HCT116 (cell line): Measurements from ENCODE around the gene TMEM182. TPM values are rescaled to one million over a fixed set of nuclear protein-coding genes. Genes with fewer than 3 reads are reported as not detected.

Experiments used
- ATAC-seq: fragments of 200-7000 bp; cut with Tn5 transposase; 2 replicates; pipeline ENCODE4 v1.9.1; 2020; ENCODE audit warnings: mild to moderate bottlenecking, moderate library complexity
- BruUV-seq: library from RNA; stranded (reverse); fragments of 400-500 nt; replicated peaks from 2 replicates; lab custom pipeline; 2021; lab: Mats Ljungman, UMichigan
- CTCF ChIA-PET: fragments of 300-600 bp; sonication (Branson Sonifier 250); formaldehyde crosslinking; loops from one replicate; lab custom pipeline; 2021; ENCODE audit warnings: antibody characterized with exemption; lab: Charles Lee
- POLR2A ChIA-PET: fragments of 300-600, 350-600 bp; sonication (Branson Sonifier 250); formaldehyde crosslinking; loops from one replicate; lab custom pipeline; 2021; ENCODE audit warnings: antibody characterized with exemption; lab: Charles Lee
- RAD21 ChIA-PET, 2 experiments: fragments of 300-600 bp; sonication (Branson Sonifier 250); formaldehyde crosslinking; loops; one replicate each; lab custom pipeline; 2023; ENCODE audit warnings: low total read pairs in 2 of 2; ENCODE audit not compliant: uncharacterized antibody in 2 of 2, unreplicated experiment in 2 of 2, low non-redundant PET in 1 of 2; lab: Charles Lee
- DNase-seq: peaks from one replicate; pipeline ENCODE4 v3.0.0-alpha.2; 2010; ENCODE audit warnings: low read depth, low spot score
- H2AFZ ChIP-seq: fragments of 200-600 bp; shearing (Covaris generic), sonication (generic); 2 replicates; pipeline ENCODE4 v1.6.1; 2017; ENCODE audit warnings: low read depth, mixed run types, mixed read lengths, antibody characterized with exemption, low read length; ENCODE audit not compliant: poor library complexity, severe bottlenecking
- H3K27ac ChIP-seq: 2 replicates; pipeline ENCODE4 v1.5.1; 2012; ENCODE audit warnings: low read depth, low read length
- H3K27me3 ChIP-seq: fragments of 200-600 bp; sonication (generic); 2 replicates; pipeline ENCODE4 v1.6.1; 2016; ENCODE audit warnings: mixed run types, low read length, mixed read lengths; ENCODE audit not compliant: insufficient read depth
- H3K36me3 ChIP-seq, 2 experiments: fragments of 200-500 bp in 1 of 2; fragments of 200-600 bp in 1 of 2; sonication (Bioruptor generic) in 1 of 2; sonication (generic) in 1 of 2; 2 replicates each; pipeline versions ENCODE4 v1.5.1 to v1.6.1; 2014 to 2016; ENCODE audit warnings: low read length in 2 of 2, inconsistent platforms in 1 of 2, mixed read lengths in 1 of 2, mixed run types in 1 of 2; ENCODE audit not compliant: insufficient read depth in 2 of 2, control insufficient read depth in 1 of 2
- H3K4me1 ChIP-seq, 2 experiments: fragments of 200-600 bp in 1 of 2; sonication (generic) in 1 of 2; 2 replicates each; pipeline versions ENCODE4 v1.5.1 to v1.6.1; 2012 to 2017; ENCODE audit warnings: low read length in 2 of 2, inconsistent platforms in 1 of 2, mild to moderate bottlenecking in 1 of 2, mixed read lengths in 1 of 2, mixed run types in 1 of 2, moderate library complexity in 1 of 2; ENCODE audit not compliant: insufficient read depth in 2 of 2, control insufficient read depth in 1 of 2
- H3K4me2 ChIP-seq: fragments of 200-600 bp; sonication (generic); 2 replicates; pipeline ENCODE4 v1.6.1; 2017; ENCODE audit warnings: mixed run types, low read length, mixed read lengths
- H3K4me3 ChIP-seq, 2 experiments: fragments of 200-600 bp in 1 of 2; sonication (generic) in 1 of 2; replicated peaks in 1 of 2; 2 replicates each; pipeline ENCODE4 v1.5.1; 2011 to 2016; ENCODE audit warnings: low read length in 2 of 2, control low read depth in 1 of 2, low read depth in 1 of 2, mild to moderate bottlenecking in 1 of 2, mixed read lengths in 1 of 2, mixed run types in 1 of 2
- H3K79me2 ChIP-seq: fragments of 200-600 bp; sonication (generic); 2 replicates; pipeline ENCODE4 v1.6.1; 2017; ENCODE audit warnings: mild to moderate bottlenecking, mixed run types, low read length, moderate library complexity, mixed read lengths; ENCODE audit not compliant: insufficient read depth
- H3K9ac ChIP-seq: fragments of 200-600 bp; sonication (generic); 2 replicates; pipeline ENCODE4 v1.6.1; 2016; ENCODE audit warnings: low read length, mixed read lengths
- H3K9me2 ChIP-seq: fragments of 200-600 bp; sonication (generic), shearing (Covaris generic); 2 replicates; pipeline ENCODE4 v1.6.1; 2017; ENCODE audit warnings: mixed run types, mild to moderate bottlenecking, moderate library complexity; ENCODE audit not compliant: insufficient read depth
- H3K9me3 ChIP-seq, 2 experiments: fragments of 200-500 bp in 1 of 2; fragments of 200-600 bp in 1 of 2; sonication (Bioruptor generic) in 1 of 2; sonication (generic) in 1 of 2; 2 replicates each; pipeline ENCODE4 v1.6.1; 2014 to 2017; ENCODE audit warnings: low read length in 2 of 2, mixed read lengths in 2 of 2, inconsistent platforms in 1 of 2, low read depth in 1 of 2, mild to moderate bottlenecking in 1 of 2, mixed run types in 1 of 2, moderate library complexity in 1 of 2; ENCODE audit not compliant: control insufficient read depth in 1 of 2, insufficient read depth in 1 of 2
- H4K20me1 ChIP-seq: fragments of 200-600 bp; sonication (generic), shearing (Covaris generic); 2 replicates; pipeline ENCODE4 v1.6.1; 2017; ENCODE audit warnings: mixed run types, mild to moderate bottlenecking, moderate library complexity; ENCODE audit not compliant: insufficient read depth
- CEBPB ChIP-seq: IDR thresholded peaks from 2 replicates; pipeline ENCODE4 v1.6.1; 2012; ENCODE audit warnings: low read depth
- CTCF ChIP-seq, 3 experiments: fragments of 200-600 bp in 1 of 3; sonication (generic) in 1 of 3; IDR thresholded peaks in 2 of 3; conservative IDR thresholded peaks in 1 of 3; 2 replicates each; pipeline ENCODE4 v1.5.1; 2012 to 2017; ENCODE audit warnings: low read depth in 2 of 3, low read length in 2 of 3, antibody characterized with exemption in 1 of 3, borderline replicate concordance in 1 of 3, control low read depth in 1 of 3, mild to moderate bottlenecking in 1 of 3, mixed read lengths in 1 of 3, mixed run types in 1 of 3, moderate library complexity in 1 of 3; ENCODE audit not compliant: insufficient read depth in 1 of 3
- ELF1 ChIP-seq: IDR thresholded peaks from 2 replicates; pipeline ENCODE4 v1.6.1; 2012; ENCODE audit warnings: low read depth, borderline replicate concordance
- EZH2 ChIP-seq: fragments of 200-600 bp; sonication (generic); IDR thresholded peaks from 2 replicates; pipeline ENCODE4 v1.6.1; 2017; ENCODE audit warnings: antibody characterized with exemption, mixed run types
- EZH2phosphoT487 ChIP-seq: fragments of 200-600 bp; IDR thresholded peaks from 2 replicates; pipeline ENCODE4 v1.6.1; 2018; ENCODE audit warnings: antibody characterized with exemption, borderline replicate concordance
- JUND ChIP-seq: IDR thresholded peaks from 2 replicates; pipeline ENCODE4 v1.6.1; 2012
- MAX ChIP-seq: IDR thresholded peaks from 2 replicates; pipeline ENCODE4 v1.6.1; 2012
- SIN3A ChIP-seq: IDR thresholded peaks from 2 replicates; pipeline ENCODE4 v1.6.1; 2012; ENCODE audit warnings: low read depth
- SP1 ChIP-seq: IDR thresholded peaks from 2 replicates; pipeline ENCODE4 v1.6.1; 2012; ENCODE audit warnings: low read depth
- SRF ChIP-seq: IDR thresholded peaks from 2 replicates; pipeline ENCODE4 v1.6.1; 2012; ENCODE audit warnings: low read depth
- TCF7L2 ChIP-seq: IDR thresholded peaks from 2 replicates; pipeline ENCODE4 v1.7.0; 2011; ENCODE audit warnings: borderline replicate concordance, inconsistent platforms; ENCODE audit not compliant: insufficient read depth, insufficient read length; ENCODE audit errors: extremely low read depth
- YY1 ChIP-seq: IDR thresholded peaks from 2 replicates; pipeline ENCODE4 v1.6.1; 2011; ENCODE audit warnings: low read length, low read depth, moderate library complexity, mild to moderate bottlenecking; ENCODE audit not compliant: insufficient replicate concordance; ENCODE audit errors: extremely low read depth
- ZFX ChIP-seq: fragments of 450-650 bp; IDR thresholded peaks from 2 replicates; pipeline ENCODE4 v1.6.1; 2017
- ZNF274 ChIP-seq: fragments of 200-500 bp; sonication (Bioruptor generic); IDR thresholded peaks from 2 replicates; pipeline ENCODE4 v1.6.1; 2014; ENCODE audit warnings: mild to moderate bottlenecking, low read depth, low read length, inconsistent platforms
- intact Hi-C: fragments of 100-400 bp; cut with micrococcal nuclease; formaldehyde crosslinking; loops from 2 replicates; pipeline ENCODE4 v1.10.0; 2022
- total RNA-seq: library from RNA; stranded (reverse); gene quantifications from one replicate; pipeline ENCODE4 v1.2.1, GENCODE V29; 2021; ENCODE audit not compliant: unreplicated experiment
- TF ChIP-seq, protein P1 (sequence below): IDR thresholded peaks from 2 replicates; pipeline ENCODE4 v1.6.1; 2011; ENCODE audit warnings: mild to moderate bottlenecking, low read length, moderate library complexity; ENCODE audit not compliant: insufficient replicate concordance; ENCODE audit errors: extremely low read depth
- TF ChIP-seq, protein P2 (sequence below): IDR thresholded peaks from 2 replicates; pipeline ENCODE4 v1.6.1; 2012

The TMEM182 gene
- total RNA-seq, 1 experiment from 2014 or later: 8.4 TPM

DNA sequence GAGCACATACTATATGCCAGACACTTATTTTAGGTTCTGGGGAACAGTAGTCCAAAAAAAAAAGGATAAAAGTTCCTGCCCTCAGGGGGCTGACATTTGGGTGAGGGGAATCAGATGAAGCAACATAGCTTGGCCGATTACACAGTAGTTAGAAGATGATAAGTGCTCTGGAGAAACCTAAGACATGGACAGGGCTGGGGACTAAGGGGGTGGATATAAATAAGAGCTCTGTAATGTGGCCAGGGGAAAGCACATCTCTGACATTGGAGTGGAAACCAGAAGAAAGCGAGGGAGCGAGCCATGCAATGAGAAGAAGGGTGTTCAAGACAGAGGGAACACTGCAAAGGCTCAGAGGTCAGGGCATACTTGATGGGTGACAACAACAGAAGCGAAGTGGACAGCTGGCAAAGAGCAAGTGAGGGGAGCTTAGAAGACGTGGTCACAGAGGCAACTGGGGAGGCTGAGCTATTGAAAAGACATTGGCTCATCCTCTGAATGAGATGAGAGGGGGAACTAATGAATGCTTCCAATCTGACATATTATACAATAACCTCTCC lies 11.4 kb downstream of the TMEM182 start:
- DNase-seq (no peak), ATAC-seq (no peak)
- Histone ChIP-seq H3K4me3 (no peak overlapping the region), H3K9ac (no peak overlapping the region), H3K36me3 (no peaks in the 10 kb centered on the region), H3K4me2 (no peak overlapping the region), H3K4me1 (no peaks in the 10 kb centered on the region), H2AFZ (no peak overlapping the region), H3K9me3 (no peaks in the 10 kb centered on the region), H3K9me2 (no peaks in the 10 kb centered on the region), H4K20me1 (no peaks in the 10 kb centered on the region), H3K79me2 (no peaks in the 10 kb centered on the region), H3K27me3 (no peaks in the 10 kb centered on the region), H3K27ac (no peak overlapping the region)
- ChIA-PET POLR2A (no interaction called here), CTCF (interaction anchor here (1.8 kb wide), 1 partner anchor 19 kb away, joined by 7 read pairs; no protein-coding TSS in a partner anchor), RAD21 (no interaction called here)
- BruUV-seq: no TSS peak
- intact Hi-C loops: no loop called here
- no peak for TF ChIP-seq TCF7L2
- TF ChIP-seq SRF: no peak
- no peak for TF ChIP-seq JUND
- no peak for TF ChIP-seq ZFX
- no peak for TF ChIP-seq EZH2
- no peak for TF ChIP-seq ELF1
- TF ChIP-seq SIN3A: no peak
- no peak for TF ChIP-seq YY1
- no peak for TF ChIP-seq ZNF274
- no peak for TF ChIP-seq CTCF (IDR thresholded peaks at IDR 0.05 in 2 of 3, conservative IDR thresholded peaks at IDR 0.05 in 1 of 3; ENCODE audit: borderline replicate concordance in 1 of 3, insufficient read depth in 1 of 3, low read depth in 2 of 3, low read length in 2 of 3)
- TF ChIP-seq, protein P1, sequence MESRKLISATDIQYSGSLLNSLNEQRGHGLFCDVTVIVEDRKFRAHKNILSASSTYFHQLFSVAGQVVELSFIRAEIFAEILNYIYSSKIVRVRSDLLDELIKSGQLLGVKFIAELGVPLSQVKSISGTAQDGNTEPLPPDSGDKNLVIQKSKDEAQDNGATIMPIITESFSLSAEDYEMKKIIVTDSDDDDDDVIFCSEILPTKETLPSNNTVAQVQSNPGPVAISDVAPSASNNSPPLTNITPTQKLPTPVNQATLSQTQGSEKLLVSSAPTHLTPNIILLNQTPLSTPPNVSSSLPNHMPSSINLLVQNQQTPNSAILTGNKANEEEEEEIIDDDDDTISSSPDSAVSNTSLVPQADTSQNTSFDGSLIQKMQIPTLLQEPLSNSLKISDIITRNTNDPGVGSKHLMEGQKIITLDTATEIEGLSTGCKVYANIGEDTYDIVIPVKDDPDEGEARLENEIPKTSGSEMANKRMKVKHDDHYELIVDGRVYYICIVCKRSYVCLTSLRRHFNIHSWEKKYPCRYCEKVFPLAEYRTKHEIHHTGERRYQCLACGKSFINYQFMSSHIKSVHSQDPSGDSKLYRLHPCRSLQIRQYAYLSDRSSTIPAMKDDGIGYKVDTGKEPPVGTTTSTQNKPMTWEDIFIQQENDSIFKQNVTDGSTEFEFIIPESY: no peak
- TF ChIP-seq SP1: no peak
- no peak for TF ChIP-seq CEBPB
- TF ChIP-seq, protein P2, sequence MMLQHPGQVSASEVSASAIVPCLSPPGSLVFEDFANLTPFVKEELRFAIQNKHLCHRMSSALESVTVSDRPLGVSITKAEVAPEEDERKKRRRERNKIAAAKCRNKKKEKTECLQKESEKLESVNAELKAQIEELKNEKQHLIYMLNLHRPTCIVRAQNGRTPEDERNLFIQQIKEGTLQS: no peak
- TF ChIP-seq EZH2phosphoT487: no peak
- TF ChIP-seq MAX: no peak
